ENCODE data around the gene HNRNPDL. TPM values are rescaled to one million over a fixed set of nuclear protein-coding genes. Genes with fewer than 3 reads are reported as not detected.
A peak's percentile ranks its signal among the peaks of the same experiment; 100 is the strongest.

Gene HNRNPDL
- total RNA-seq, 1 experiment from 2014 or later: 472 TPM

GRCh38 chr4:82428526-82428968 is 1.7 kb downstream of the HNRNPDL start:
- H3K27me3 ChIP-seq (ENCODE audit: insufficient read depth, low read length): no peaks in the 10 kb centered on the region
- H4K8ac ChIP-seq (replicated peaks; ENCODE audit: insufficient read length, low read depth, low read length): no peak overlapping the region
- H2BK120ac ChIP-seq (ENCODE audit: low read depth, low read length, poor library complexity, severe bottlenecking): no peak overlapping the region
- DNase-seq: no peak
- H3K4ac ChIP-seq (ENCODE audit: low read depth, low read length): no peak overlapping the region
- H2BK5ac ChIP-seq (ENCODE audit: insufficient read length, low read length): no peak overlapping the region
- H3K4me2 ChIP-seq (ENCODE audit: insufficient read depth, insufficient read length, low read length): peak overlapping the region; percentile 99
- H3K79me2 ChIP-seq (ENCODE audit: insufficient read depth, low read length): peaks cover 48% of the 10 kb centered on the region
- no peak overlapping the region for H4K91ac ChIP-seq (ENCODE audit: insufficient read length, low read depth, low read length)
- peaks cover 6% of the 10 kb centered on the region for H3K23me2 ChIP-seq (ENCODE audit: insufficient read length, low read depth, low read length, poor library complexity, severe bottlenecking)
- H3K18ac ChIP-seq (ENCODE audit: insufficient read length, low read depth, low read length): no peak overlapping the region
- no CpG with 5 or more reads among the region's 14 CpGs for WGBS (ENCODE audit: extremely low coverage, insufficient read length, low lambda C conversion rate)
- H3T11ph ChIP-seq (ENCODE audit: low read length): no peak overlapping the region
- no peak overlapping the region for H2BK15ac ChIP-seq (ENCODE audit: low read depth, low read length)
- H3K27ac Mint-ChIP-seq: peak overlapping the region; percentile 94 to 97 (median 96); a peak in 6 of 7 replicates
- no peaks in the 10 kb centered on the region for H3K4me1 ChIP-seq (ENCODE audit: insufficient read depth, low read length)
- no peak overlapping the region for H2BK12ac ChIP-seq (ENCODE audit: insufficient read length, low read depth, low read length)
- no peak overlapping the region for H3K23ac ChIP-seq (ENCODE audit: insufficient read length, low read depth, low read length)
- H4K20me1 ChIP-seq (ENCODE audit: control insufficient read depth, insufficient read depth, insufficient read length): no peaks in the 10 kb centered on the region
- H2AFZ ChIP-seq (ENCODE audit: low read length): no peak overlapping the region
- H4K5ac ChIP-seq (ENCODE audit: insufficient read length, low read depth, low read length): no peak overlapping the region
- no peak overlapping the region for H2AK5ac ChIP-seq (ENCODE audit: insufficient read length, low read length)
- H3K9me3 Mint-ChIP-seq: peaks cover 0 to 4% of the 10 kb centered on the region in 2 experiments; a peak in 2 of 5 replicates
- H3K9ac ChIP-seq (ENCODE audit: extremely low read depth, insufficient read length, low read length): peak overlapping the region; percentile 99
- H3K27me3 Mint-ChIP-seq (ENCODE audit: low read depth): peaks cover 4% of the 10 kb centered on the region; the same call in 1 of the 2 replicates
- H3K9me3 ChIP-seq (ENCODE audit: control insufficient read depth, low read depth, low read length): no peaks in the 10 kb centered on the region
- peak overlapping the region; percentile 100 for H3K4me3 Mint-ChIP-seq
- peaks cover 33 to 39% of the 10 kb centered on the region in 2 experiments for H3K4me1 Mint-ChIP-seq
- H3K79me1 ChIP-seq (ENCODE audit: insufficient read depth, low read depth, low read length, poor library complexity, severe bottlenecking): no peaks in the 10 kb centered on the region
- TF ChIP-seq CTCF (conservative IDR thresholded peaks at IDR 0.05): no peak
- peak overlapping the region; percentile 37 for H3K56ac ChIP-seq (ENCODE audit: insufficient read length, low read depth, low read length)
- H3K14ac ChIP-seq (ENCODE audit: insufficient read depth, low read length): no peak overlapping the region
- no peak overlapping the region for H3K27ac ChIP-seq (ENCODE audit: insufficient read length, low read depth, low read length)
- peaks cover 63 to 79% (median 65%) of the 10 kb centered on the region in 3 experiments for H3K36me3 Mint-ChIP-seq (ENCODE audit: insufficient read depth in 1 of 3, low read depth in 3 of 3)
- H2BK20ac ChIP-seq (ENCODE audit: low read depth, low read length, poor library complexity, severe bottlenecking): no peak overlapping the region
